Osteocyte (in vitro differentiated cells): ENCODE measurements around the gene EIF2S2. TPM values are rescaled to one million over a fixed set of nuclear protein-coding genes. Genes with fewer than 3 reads are reported as not detected.
A peak's percentile ranks its signal among the peaks of the same experiment; 100 is the strongest.

ENCODE experiments used
- DNase-seq: peaks from one replicate; pipeline ENCODE4 v3.0.0; 2021; ENCODE audit warnings: mixed read lengths; ENCODE audit not compliant: unreplicated experiment; ENCODE audit errors: extremely low spot score
- H3K27ac Mint-ChIP-seq: one replicate; pipeline ENCODE4 v1.8.0; 2021; ENCODE audit warnings: mild to moderate bottlenecking, mixed read lengths; ENCODE audit not compliant: unreplicated experiment
- H3K27me3 Mint-ChIP-seq: one replicate; pipeline ENCODE4 v1.8.0; 2021; ENCODE audit warnings: mixed read lengths; ENCODE audit not compliant: unreplicated experiment
- H3K36me3 Mint-ChIP-seq: one replicate; pipeline ENCODE4 v1.8.0; 2021; ENCODE audit warnings: mixed read lengths; ENCODE audit not compliant: unreplicated experiment
- H3K4me1 Mint-ChIP-seq: one replicate; pipeline ENCODE4 v1.8.0; 2021; ENCODE audit warnings: mixed read lengths; ENCODE audit not compliant: unreplicated experiment
- H3K4me3 Mint-ChIP-seq: one replicate; pipeline ENCODE4 v1.8.0; 2021; ENCODE audit warnings: mild to moderate bottlenecking, moderate library complexity, mixed read lengths; ENCODE audit not compliant: unreplicated experiment
- H3K9me3 Mint-ChIP-seq: one replicate; pipeline ENCODE4 v1.8.0; 2021; ENCODE audit warnings: mixed read lengths; ENCODE audit not compliant: unreplicated experiment
- total RNA-seq: library from RNA; stranded (reverse); gene quantifications from 2 replicates; pipeline ENCODE4 v1.2.1, GENCODE V29; 2021
- TF ChIP-seq, protein P1 (sequence below): fragments of 200-600 bp; sonication (generic); IDR thresholded peaks from 2 replicates; pipeline ENCODE4 v1.5.0; 2021; ENCODE audit warnings: antibody characterized with exemption, mild to moderate bottlenecking, moderate library complexity

The EIF2S2 gene
- total RNA-seq, 1 donor from 2014 or later, result 87.9 TPM

DNA sequence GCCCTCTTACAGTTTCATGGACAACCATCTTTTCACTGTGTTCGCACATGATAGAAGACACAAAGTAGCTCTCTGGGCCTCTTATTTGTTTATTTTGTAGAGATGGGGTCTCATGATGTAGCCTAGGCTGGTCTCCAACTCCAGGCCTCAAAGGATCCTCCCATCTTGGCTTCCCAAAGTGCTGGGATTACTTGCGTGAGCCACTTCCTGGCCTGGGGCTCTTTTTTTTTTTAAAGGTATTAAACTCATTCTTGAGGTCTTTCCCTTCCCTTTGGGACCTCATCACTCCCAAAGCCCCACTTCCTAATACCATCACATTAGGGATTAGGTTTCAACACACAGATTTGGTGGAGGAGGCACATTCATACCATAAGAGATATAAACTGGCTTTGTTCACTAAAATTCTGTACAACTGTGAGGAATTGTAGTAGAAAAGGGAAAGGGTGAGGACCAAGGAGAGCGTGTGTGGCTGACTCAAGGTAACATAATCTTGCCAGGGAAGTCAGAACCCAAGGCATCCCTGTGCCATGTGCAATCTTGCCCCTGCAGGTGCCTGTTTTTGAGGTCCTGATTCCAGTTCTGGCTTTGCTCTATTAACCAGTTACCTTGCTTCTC, 45.5 kb downstream of the EIF2S2 start:
- Mint-ChIP-seq H3K36me3 (no peaks in the 10 kb centered on the region), H3K9me3 (no peaks in the 10 kb centered on the region), H3K27me3 (no peaks in the 10 kb centered on the region), H3K4me1 (peaks cover 41% of the 10 kb centered on the region), H3K4me3 (no peak overlapping the region), H3K27ac (peak overlapping the region; percentile 42)
- DNase-seq, result no peak
- TF ChIP-seq, protein P1, sequence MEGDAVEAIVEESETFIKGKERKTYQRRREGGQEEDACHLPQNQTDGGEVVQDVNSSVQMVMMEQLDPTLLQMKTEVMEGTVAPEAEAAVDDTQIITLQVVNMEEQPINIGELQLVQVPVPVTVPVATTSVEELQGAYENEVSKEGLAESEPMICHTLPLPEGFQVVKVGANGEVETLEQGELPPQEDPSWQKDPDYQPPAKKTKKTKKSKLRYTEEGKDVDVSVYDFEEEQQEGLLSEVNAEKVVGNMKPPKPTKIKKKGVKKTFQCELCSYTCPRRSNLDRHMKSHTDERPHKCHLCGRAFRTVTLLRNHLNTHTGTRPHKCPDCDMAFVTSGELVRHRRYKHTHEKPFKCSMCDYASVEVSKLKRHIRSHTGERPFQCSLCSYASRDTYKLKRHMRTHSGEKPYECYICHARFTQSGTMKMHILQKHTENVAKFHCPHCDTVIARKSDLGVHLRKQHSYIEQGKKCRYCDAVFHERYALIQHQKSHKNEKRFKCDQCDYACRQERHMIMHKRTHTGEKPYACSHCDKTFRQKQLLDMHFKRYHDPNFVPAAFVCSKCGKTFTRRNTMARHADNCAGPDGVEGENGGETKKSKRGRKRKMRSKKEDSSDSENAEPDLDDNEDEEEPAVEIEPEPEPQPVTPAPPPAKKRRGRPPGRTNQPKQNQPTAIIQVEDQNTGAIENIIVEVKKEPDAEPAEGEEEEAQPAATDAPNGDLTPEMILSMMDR, result no peak

DNA sequence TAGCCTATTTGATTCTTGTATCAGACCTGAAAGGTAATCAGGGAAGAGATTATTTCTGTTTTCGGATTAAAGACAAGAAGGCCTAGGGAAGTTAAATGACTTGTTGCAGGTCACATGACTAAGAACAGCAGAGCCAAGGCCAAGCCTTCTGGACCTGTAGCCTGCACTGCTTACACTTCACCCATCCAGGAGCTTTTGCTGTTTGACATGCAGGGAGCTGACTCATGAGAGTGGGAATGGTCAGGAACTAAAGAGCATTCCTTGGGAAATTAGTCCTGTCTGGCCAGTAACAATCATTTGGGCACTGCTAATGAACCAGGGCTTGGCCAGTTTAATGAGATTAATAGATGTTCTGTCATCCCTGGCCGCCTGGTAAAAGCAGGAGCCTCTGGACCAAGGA, 46.8 kb downstream of the EIF2S2 start:
- Mint-ChIP-seq H3K27me3 (no peaks in the 10 kb centered on the region), H3K36me3 (no peaks in the 10 kb centered on the region), H3K9me3 (no peaks in the 10 kb centered on the region), H3K4me1 (peaks cover 44% of the 10 kb centered on the region), H3K4me3 (no peak overlapping the region), H3K27ac (peak overlapping the region; percentile 69)
- no peak for DNase-seq
- TF ChIP-seq, protein P1, result no peak

DNA sequence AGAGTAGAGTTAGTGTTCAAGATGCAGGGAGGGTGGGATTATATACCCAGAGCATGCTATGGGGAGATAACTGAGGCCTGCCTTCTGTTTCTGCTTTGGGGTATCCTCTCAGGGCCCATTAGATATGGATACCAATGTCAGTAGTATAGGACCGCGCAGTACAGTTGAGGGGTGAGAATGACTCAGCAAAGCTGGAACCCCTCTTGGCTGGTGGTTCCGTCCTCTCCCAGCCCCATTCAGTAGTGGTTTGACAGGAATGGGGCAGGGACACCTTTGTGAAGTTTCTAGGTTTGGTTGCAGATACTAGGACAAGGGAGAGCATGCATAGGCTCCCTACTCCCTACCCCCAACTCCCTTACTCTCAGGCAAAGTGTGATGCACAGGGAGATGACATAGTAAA, 47.8 kb downstream of the EIF2S2 start:
- no peak for DNase-seq
- Mint-ChIP-seq H3K27me3 (no peaks in the 10 kb centered on the region), H3K27ac (no peak overlapping the region), H3K4me3 (no peak overlapping the region), H3K9me3 (no peaks in the 10 kb centered on the region), H3K36me3 (no peaks in the 10 kb centered on the region), H3K4me1 (peaks cover 37% of the 10 kb centered on the region)
- TF ChIP-seq, protein P1, result no peak

DNA sequence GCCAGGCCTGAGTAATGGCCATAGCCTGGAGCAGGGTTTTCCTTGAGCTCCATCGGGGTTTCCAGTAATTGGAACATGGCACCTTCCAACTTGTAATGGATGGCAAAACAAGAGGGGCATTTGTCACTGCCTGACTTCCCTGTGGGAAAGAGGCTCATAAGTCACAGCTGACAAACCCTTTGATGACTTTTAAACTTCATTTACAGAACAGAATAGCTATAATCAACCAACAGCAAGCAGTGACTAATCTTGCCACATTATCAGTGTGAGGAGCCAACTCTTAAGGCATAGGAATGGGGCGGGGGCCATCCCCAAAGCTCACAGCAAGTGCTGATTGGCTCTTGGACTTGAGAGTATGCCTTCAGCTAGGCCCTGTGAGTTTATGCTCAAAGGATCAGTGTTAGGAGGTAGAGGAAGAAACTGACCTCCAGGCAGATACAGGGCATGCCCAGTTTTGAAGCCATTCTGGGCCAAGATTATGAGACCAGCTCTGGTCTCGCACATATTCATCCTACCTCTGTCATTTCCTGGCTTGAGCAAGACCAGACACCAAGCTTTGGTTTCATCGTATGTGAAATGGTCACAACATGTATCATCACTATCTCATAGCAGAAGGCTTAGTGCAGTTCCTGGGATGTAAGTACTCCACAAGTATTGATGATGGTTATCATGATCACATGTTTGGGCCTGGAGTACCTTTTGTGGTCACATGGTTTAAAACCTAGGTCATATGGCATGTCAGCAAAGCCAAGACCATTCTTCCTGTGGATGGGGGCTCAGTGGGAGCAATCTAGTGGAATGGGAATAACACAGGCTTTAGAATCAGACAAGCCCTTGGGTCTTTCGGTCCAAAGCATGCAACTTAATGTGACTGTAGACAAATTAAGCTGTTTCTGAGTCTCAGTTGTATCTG, 49.2 kb downstream of the EIF2S2 start:
- Mint-ChIP-seq H3K9me3 (no peaks in the 10 kb centered on the region), H3K4me1 (peaks cover 39% of the 10 kb centered on the region), H3K27ac (no peak overlapping the region), H3K36me3 (no peaks in the 10 kb centered on the region), H3K4me3 (no peak overlapping the region), H3K27me3 (no peaks in the 10 kb centered on the region)
- DNase-seq, result no peak
- TF ChIP-seq, protein P1, result no peak

DNA sequence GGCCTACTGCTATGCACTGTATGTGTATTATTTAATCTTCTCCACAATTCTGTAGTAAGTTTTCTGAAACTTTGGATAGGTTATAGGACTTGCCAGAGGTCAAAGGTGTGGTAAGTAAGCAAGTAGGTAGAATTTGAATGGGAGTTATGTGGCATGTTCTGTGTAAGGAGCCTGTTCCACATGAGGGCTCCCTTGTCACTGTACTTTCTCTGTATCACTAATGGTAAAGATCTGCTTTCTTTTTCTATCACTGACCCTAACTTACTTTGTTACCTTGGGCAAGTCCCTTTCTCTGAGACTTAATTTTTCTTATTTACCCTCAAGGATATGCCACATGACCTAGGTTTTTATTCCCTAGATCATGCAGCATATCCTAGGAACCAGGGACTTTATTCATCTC, 50.3 kb downstream of the EIF2S2 start:
- Mint-ChIP-seq H3K4me3 (no peak overlapping the region), H3K27ac (no peak overlapping the region), H3K27me3 (no peaks in the 10 kb centered on the region), H3K36me3 (no peaks in the 10 kb centered on the region), H3K4me1 (peaks cover 33% of the 10 kb centered on the region), H3K9me3 (no peaks in the 10 kb centered on the region)
- no peak for DNase-seq
- TF ChIP-seq, protein P1, result no peak
